Measurements from ENCODE around the gene RNF180. TPM values are rescaled to one million over a fixed set of nuclear protein-coding genes. Genes with fewer than 3 reads are reported as not detected.

RNF180 gene
- total and polyA plus RNA-seq, 2 of the 8 experiments (the other 6 are each of a cell fraction or from before 2014, with no cell fraction given) = 0.39 to 2.3 TPM

- CTCF ChIA-PET (ENCODE audit: partially characterized antibody) = interaction anchor here (2.2 kb wide), 1 partner anchor 48 kb away, joined by 8 read pairs; no protein-coding TSS in a partner anchor
- H3K9ac ChIP-seq (replicated peaks in 1 of 4; ENCODE audit: extremely low read depth in 1 of 4, low read depth in 3 of 4, low read length in 3 of 4) = no peak overlapping the region
- H3K23me2 ChIP-seq (ENCODE audit: low read depth, low read length) = no peaks in the 10 kb centered on the region
- POLR2A ChIA-PET (ENCODE audit: partially characterized antibody) = no interaction called here
- DNase-seq (ENCODE audit: low read depth in 1 of 2, low spot score in 2 of 2) (no peak), FAIRE-seq (no peak)
- H3K23ac ChIP-seq (ENCODE audit: insufficient read length) = no peak overlapping the region
- H2BK120ac ChIP-seq (replicated peaks; ENCODE audit: low read depth, low read length) = no peak overlapping the region
- H2BK5ac ChIP-seq (ENCODE audit: low read depth, low read length) = no peak overlapping the region
- H3K79me2 ChIP-seq (ENCODE audit: control insufficient read depth in 1 of 2, insufficient read depth in 2 of 2, low read length in 2 of 2) = no peaks in the 10 kb centered on the region
- H2AFZ ChIP-seq (ENCODE audit: low read length) = no peak overlapping the region
- H3K14ac ChIP-seq (ENCODE audit: insufficient read length) = no peak overlapping the region
- no peak overlapping the region for H4K8ac ChIP-seq (ENCODE audit: extremely low read depth, insufficient read depth, low read length)
- H4K20me1 ChIP-seq (replicated peaks in 1 of 2; ENCODE audit: control insufficient read depth in 1 of 2, insufficient read depth in 2 of 2, low read length in 2 of 2) = no peaks in the 10 kb centered on the region
- H3K4ac ChIP-seq (replicated peaks; ENCODE audit: insufficient read length, low read depth, low read length) = no peak overlapping the region
- no peak overlapping the region for H2BK20ac ChIP-seq (ENCODE audit: low read length)
- H4K5ac ChIP-seq (ENCODE audit: insufficient read length, low read depth, low read length) = no peak overlapping the region
- H3K4me1 ChIP-seq (replicated peaks in 1 of 4; ENCODE audit: control insufficient read depth in 3 of 4, insufficient read depth in 4 of 4, low read length in 3 of 4) = no peaks in the 10 kb centered on the region
- H3K4me2 ChIP-seq (ENCODE audit: insufficient read depth in 1 of 2, low read depth in 2 of 2, low read length in 2 of 2) = no peak overlapping the region
- H3K56ac ChIP-seq (replicated peaks; ENCODE audit: insufficient read length, low read depth, low read length) = no peak overlapping the region
- no peaks in the 10 kb centered on the region for H3K27me3 ChIP-seq (replicated peaks in 1 of 4; ENCODE audit: control insufficient read depth in 3 of 4, extremely low read depth in 1 of 4, insufficient read depth in 3 of 4, low read length in 3 of 4)
- no peak overlapping the region for H3K4me3 ChIP-seq (ENCODE audit: extremely low read depth in 1 of 4, insufficient read depth in 2 of 4, low read depth in 3 of 4, low read length in 4 of 4)
- H3K36me3 ChIP-seq (ENCODE audit: control insufficient read depth in 2 of 4, insufficient read depth in 4 of 4, low read length in 3 of 4) = no peaks in the 10 kb centered on the region
- H4K91ac ChIP-seq (replicated peaks; ENCODE audit: insufficient read length, low read length) = no peak overlapping the region
- no peak overlapping the region for H2BK12ac ChIP-seq (ENCODE audit: low read depth, low read length)
- H2AK5ac ChIP-seq (ENCODE audit: low read depth, low read length) = no peak overlapping the region
- H3K79me1 ChIP-seq (ENCODE audit: low read depth, low read length) = no peaks in the 10 kb centered on the region
- no peak overlapping the region for H3K27ac ChIP-seq (ENCODE audit: low read depth, low read length)
- no peak overlapping the region for H2BK15ac ChIP-seq (ENCODE audit: low read length)
- no peaks in the 10 kb centered on the region for H3K9me3 ChIP-seq (ENCODE audit: insufficient read depth in 2 of 2, low read depth in 1 of 2, low read length in 1 of 2)
- WGBS, 2 experiments (ENCODE audit: extremely low coverage in 1 of 2, insufficient coverage in 1 of 2, insufficient read length in 1 of 2, insufficient replicate concordance in 2 of 2, low coverage in 1 of 2, low lambda C conversion rate in 2 of 2, missing lambda C conversion rate in 1 of 2) = 100% methylated on average over 3 of the region's 3 CpGs; no CpG with 5 or more reads in 1 of the 2 experiments
- no peak overlapping the region for H3K18ac ChIP-seq (ENCODE audit: extremely low read depth, low read length)
- TF ChIP-seq CEBPB (IDR thresholded peaks at IDR 0.05; ENCODE audit: low read depth, low read length) = no peak
- TF ChIP-seq RFX5 (IDR thresholded peaks at IDR 0.05; ENCODE audit: borderline replicate concordance, low read depth, low read length) = no peak
- no peak for TF ChIP-seq PHF8 (conservative IDR thresholded peaks at IDR 0.05; ENCODE audit: low read depth, low read length)
- TF ChIP-seq CTCF (IDR thresholded peaks at IDR 0.05; ENCODE audit: control extremely low read depth in 1 of 3, insufficient read depth in 1 of 3, low read depth in 1 of 3, low read length in 3 of 3) = no peak
- TF ChIP-seq ZNF274 (IDR thresholded peaks at IDR 0.05; ENCODE audit: borderline replicate concordance, extremely low read depth, low read length) = no peak
- TF ChIP-seq NANOG (IDR thresholded peaks at IDR 0.05; ENCODE audit: insufficient read depth, low read depth, low read length, poor library complexity, severe bottlenecking) = no peak
- no peak for TF ChIP-seq HDAC2 (IDR thresholded peaks at IDR 0.05; ENCODE audit: borderline replicate concordance in 1 of 2, low read depth in 2 of 2, low read length in 2 of 2)
- no peak for TF ChIP-seq NRF1 (IDR thresholded peaks at IDR 0.05; ENCODE audit: low read depth, low read length)
- TF ChIP-seq ASH2L (IDR thresholded peaks at IDR 0.05; ENCODE audit: low read length) = no peak
- no peak for TF ChIP-seq GTF2F1 (IDR thresholded peaks at IDR 0.05; ENCODE audit: borderline replicate concordance, low read depth, low read length)
- TF ChIP-seq YY1 (IDR thresholded peaks at IDR 0.05; ENCODE audit: low read depth, low read length) = no peak
- no peak for TF ChIP-seq CBX5 (IDR thresholded peaks at IDR 0.05; ENCODE audit: low read depth, low read length)
Observed at GRCh38 chr5:64195981-64196380, 30.3 kb downstream of the RNF180 start.
